Pancreas (tissue), 10 donors: ENCODE data around the gene TTC9C. TPM values are rescaled to one million over a fixed set of nuclear protein-coding genes. Genes with fewer than 3 reads are reported as not detected.

Experiments used
- ATAC-seq, 4 donors: fragments of 200-7000 bp; cut with Tn5 transposase; one replicate each; pipeline versions ENCODE4 v1.8.0 to v1.9.1; 2020; ENCODE audit warnings: mild to moderate bottlenecking in 4 of 4, moderate library complexity in 4 of 4
- DNase-seq, 6 donors: peaks; one replicate each; pipeline ENCODE4 v3.0.0-alpha.2; 2020
- FAIRE-seq: peaks from 2 replicates; lab custom pipeline; 2012; peaks lifted over from hg19 to GRCh38; lab: Jason Lieb, UNC
- H3K27ac ChIP-seq, 4 donors: fragments of 200-600 bp; sonication (generic); 1 replicate in 3 of 4; 2 replicates in 1 of 4; pipeline versions ENCODE4 v1.5.0 to v1.8.0; 2020
- H3K27me3 ChIP-seq, 4 donors: fragments of 200-600 bp; one replicate each; pipeline ENCODE4 v1.8.0; 2021
- H3K36me3 ChIP-seq, 3 donors: fragments of 200-600 bp; sonication (generic) in 1 of 3; one replicate each; pipeline versions ENCODE4 v1.5.0 to v1.8.0; 2020 to 2021
- H3K4me1 ChIP-seq, 3 donors: fragments of 200-600 bp; one replicate each; pipeline ENCODE4 v1.8.0; 2021
- H3K4me3 ChIP-seq, 4 donors: fragments of 200-600 bp; sonication (generic) in 2 of 4; one replicate each; pipeline versions ENCODE4 v1.5.0 to v1.8.0; 2020 to 2021
- H3K9me3 ChIP-seq, 4 donors: fragments of 200-600 bp; one replicate each; pipeline ENCODE4 v1.8.0; 2021
- CTCF ChIP-seq, 4 donors: fragments of 200-600 bp; sonication (generic) in 3 of 4; IDR thresholded peaks; one replicate each; pipeline versions ENCODE4 v1.5.0 to v1.8.0; 2021; ENCODE audit warnings: antibody characterized with exemption in 4 of 4
- WGBS, 2 donors: extraction: QIAGEN DNeasy Blood & Tissue Kit; methylation state at CpG; one replicate each; pipeline ENCODE4 v1.1.7; 2013; 5-methylcytosine and 5-hydroxymethylcytosine counted together
- intact Hi-C, 3 donors: fragments of 100-400 bp; cut with DNase I; formaldehyde crosslinking; loops; one replicate each; pipeline versions ENCODE4 v1.11.1 to v1.14.2; 2022
- polyA plus RNA-seq, 2 donors: library from polyadenylated mRNA; stranded (reverse); fragments of 200-250 nt; gene quantifications; one replicate each; pipeline ENCODE4 v1.2.3, GENCODE V29; 2013
- total RNA-seq, 6 donors: library from RNA; stranded (reverse); fragmentation: NEBNext Ultra II Directional in 4 of 6; extraction: Animal tissue kit (Norgen Biotek cat#: 25700) in 4 of 6; gene quantifications; one replicate each; pipeline versions ENCODE4 v1.2.1 to v1.2.4, GENCODE V29; 2021 to 2023
- donor health status: healthy with polysubstance abuse.
- donor health status: DM: no; HTN: no; CAD: no; lungs with moderate emphysema.
- donor health status: DM: no; HTN: no; CAD: no.
- donor health status: control.
- donor health status: control.
- donor health status: Bipolar disorder and iron deficiency.
- donor health status: DM: yes; HTN: yes; CAD: no.
- donor health status: DM: no; HTN: no; CAD: no.
- donor health status: DM: no; HTN: no; CAD: no.
- donor health status: DM: yes; HTN: yes; CAD: no.

Gene TTC9C
- total and polyA plus RNA-seq, 8 donors = 7.6 to 20.3 (median 11.7) TPM

DNA sequence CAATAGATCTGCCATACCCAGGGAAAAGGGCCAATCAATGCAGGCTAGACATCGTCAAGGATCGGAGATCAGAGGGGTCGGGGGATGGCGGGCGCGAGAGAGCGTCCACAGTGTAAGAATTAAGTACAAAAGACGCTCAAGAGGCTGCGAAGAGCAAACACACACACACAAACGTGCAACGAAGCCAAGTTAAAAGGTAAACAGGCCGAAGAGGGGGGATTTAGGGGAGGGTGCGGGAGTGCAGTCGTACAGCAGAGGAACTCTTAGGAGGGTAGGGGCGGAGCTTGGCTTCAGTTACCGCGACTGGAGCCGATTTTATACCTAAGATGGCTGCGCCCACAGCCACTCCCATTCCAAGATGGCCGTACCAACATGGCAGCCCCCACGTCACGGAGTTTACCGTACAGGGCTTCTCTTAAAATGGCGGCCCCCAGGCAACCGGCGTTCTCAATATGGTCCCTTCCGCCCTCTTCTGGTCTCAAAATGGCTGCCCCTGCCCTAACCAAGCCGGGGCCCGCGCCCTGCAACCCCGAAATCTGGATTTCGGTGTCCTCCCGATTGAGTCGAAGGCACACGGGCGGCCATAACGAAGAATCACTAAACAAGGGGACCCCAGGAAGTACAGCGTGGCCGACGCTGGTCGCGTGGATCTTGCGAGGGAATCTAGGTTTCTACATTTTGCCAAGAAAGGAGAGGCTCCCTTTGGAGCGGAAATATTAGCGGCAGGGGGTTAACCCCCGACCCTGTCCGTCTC, 18.9 kb upstream of the TTC9C start:
- Histone ChIP-seq H3K36me3 (no peaks in the 10 kb centered on the region), H3K9me3 (no peaks in the 10 kb centered on the region), H3K27ac (peak overlapping the region; percentile 75 to 96 (median 88)), H3K4me3 (peak overlapping the region; percentile 38 to 52 (median 42)), H3K27me3 (no peaks in the 10 kb centered on the region), H3K4me1 (peaks cover 43 to 67% (median 50%) of the 10 kb centered on the region in 3 donors)
- ATAC-seq (peak; percentile 68 to 81 (median 76)), DNase-seq (peak; percentile 88 to 98 (median 97)), FAIRE-seq (no peak)
- intact Hi-C loops = no loop called here
- no peak for TF ChIP-seq CTCF (IDR thresholded peaks at IDR 0.05)
- 6 to 7% methylated on average over 46 to 47 of the region's 47 CpGs for WGBS, 2 donors

DNA sequence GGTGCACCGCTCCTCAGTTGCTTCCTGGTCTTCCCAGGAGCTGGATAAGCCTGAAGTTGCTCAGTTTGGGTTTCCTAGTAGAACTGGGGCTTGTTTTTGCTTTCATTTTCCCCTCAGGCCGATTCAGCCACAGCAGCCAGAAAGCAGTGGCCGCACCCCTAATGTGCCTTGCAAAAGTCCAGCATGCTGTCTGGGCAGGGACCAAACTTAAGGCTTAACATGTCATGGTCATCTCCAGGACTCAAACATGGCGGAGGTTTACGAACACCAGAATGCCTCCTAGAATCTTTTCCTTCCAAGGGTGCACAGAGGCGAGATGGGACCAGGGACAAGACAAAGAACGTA, 18.3 kb upstream of the TTC9C start:
- no peak for DNase-seq
- intact Hi-C loops = no loop called here
- peak overlapping the region; percentile 75 to 96 (median 88) for H3K27ac ChIP-seq
- H3K9me3 ChIP-seq = no peaks in the 10 kb centered on the region
- H3K4me1 ChIP-seq = peaks cover 44 to 67% (median 50%) of the 10 kb centered on the region in 3 donors
- no peak for FAIRE-seq
- peak overlapping the region; percentile 38 to 52 (median 42) for H3K4me3 ChIP-seq
- WGBS, 2 donors = 73 to 79% methylated on average over 7 of the region's 7 CpGs
- H3K36me3 ChIP-seq = no peaks in the 10 kb centered on the region
- ATAC-seq = no peak
- no peak for TF ChIP-seq CTCF (IDR thresholded peaks at IDR 0.05)
- no peaks in the 10 kb centered on the region for H3K27me3 ChIP-seq

DNA sequence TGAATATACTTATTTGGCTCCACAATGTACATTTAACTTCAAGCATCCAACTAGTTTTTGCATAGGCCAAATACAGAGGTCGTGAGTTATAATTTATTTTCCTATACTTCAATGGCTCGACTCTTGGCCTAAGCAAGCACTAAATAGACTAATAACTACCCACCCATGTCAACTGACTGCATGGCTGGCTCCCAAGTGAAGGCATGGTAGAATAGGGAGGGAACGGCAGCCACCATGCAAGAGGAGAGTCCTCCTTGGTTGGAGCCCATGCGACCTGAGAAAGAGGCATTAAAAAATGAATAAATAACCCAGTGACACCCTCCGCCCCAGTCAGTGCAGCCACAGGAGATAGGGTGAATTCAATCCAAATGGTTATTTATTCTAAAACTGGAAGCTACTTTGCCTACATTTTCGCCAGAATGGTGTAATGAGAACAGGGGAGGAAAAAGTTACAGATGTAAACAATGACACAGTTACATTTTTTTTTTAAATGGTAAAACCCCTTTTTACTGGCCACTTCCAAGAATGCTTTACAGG, 15.9 kb upstream of the TTC9C start:
- no peak for FAIRE-seq
- Histone ChIP-seq H3K27me3 (no peaks in the 10 kb centered on the region), H3K9me3 (no peaks in the 10 kb centered on the region), H3K4me1 (peaks cover 38 to 54% (median 46%) of the 10 kb centered on the region in 3 donors), H3K36me3 (peaks cover 0 to 23% (median 20%) of the 10 kb centered on the region in 3 donors), H3K27ac (peak overlapping the region; percentile 23 to 96 (median 77)), H3K4me3 (peak overlapping the region in 2 of 4 donors; percentile 5 to 9)
- TF ChIP-seq CTCF (IDR thresholded peaks at IDR 0.05) = no peak
- 35 to 44% methylated on average over 6 of the region's 6 CpGs for WGBS, 2 donors
- ATAC-seq = peak; percentile 20 to 40 (median 36)
- intact Hi-C loops = no loop called here
- peak in 1 of 6 donors; percentile 32 for DNase-seq

- Histone ChIP-seq H3K4me3 (peak overlapping the region in 1 of 4 donors; percentile 9), H3K27ac (peak overlapping the region; percentile 23 to 96 (median 77))
- no peak for DNase-seq
Observed at GRCh38 chr11:62712861-62713260, 15.4 kb upstream of the TTC9C start.

More at GRCh38 chr11:62712861-62713260, 15.4 kb upstream of the TTC9C start:
- FAIRE-seq (no peak), ATAC-seq (no peak)
- intact Hi-C loops = no loop called here
- TF ChIP-seq CTCF (IDR thresholded peaks at IDR 0.05) = no peak
- Histone ChIP-seq H3K4me1 (peaks cover 38 to 54% (median 46%) of the 10 kb centered on the region in 3 donors), H3K27me3 (no peaks in the 10 kb centered on the region), H3K36me3 (peaks cover 0 to 28% (median 25%) of the 10 kb centered on the region in 3 donors), H3K9me3 (no peaks in the 10 kb centered on the region)
- WGBS, 2 donors = 14 to 23% methylated on average over 3 of the region's 3 CpGs
